DND-41 (cell line): Measurements from ENCODE around the gene GMNN.

ENCODE experiments used
- ATAC-seq: fragments of 200-7000 bp; cut with Tn5 transposase; 3 replicates; pipeline ENCODE4 v1.9.1; 2021; ENCODE audit warnings: low read depth; ENCODE audit not compliant: insufficient read depth
- DNase-seq: peaks from one replicate; pipeline ENCODE4 v3.0.0-alpha.2; 2020
- H2AFZ ChIP-seq: 2 replicates; pipeline ENCODE4 v1.6.0; 2012; ENCODE audit warnings: low read depth, low read length
- H3K27ac ChIP-seq: 2 replicates; pipeline ENCODE4 v1.5.1; 2012; ENCODE audit warnings: low read length, inconsistent platforms
- H3K27me3 ChIP-seq: fragments of 200-600 bp; sonication (generic); 2 replicates; pipeline ENCODE4 v1.6.0; 2012; ENCODE audit warnings: low read length, mild to moderate bottlenecking, inconsistent platforms; ENCODE audit not compliant: insufficient read depth, poor library complexity
- H3K36me3 ChIP-seq: 2 replicates; pipeline ENCODE4 v1.5.1; 2012; ENCODE audit warnings: low read length, inconsistent platforms; ENCODE audit not compliant: insufficient read depth
- H3K4me1 ChIP-seq: 2 replicates; pipeline ENCODE4 v1.5.1; 2012; ENCODE audit warnings: mild to moderate bottlenecking, low read length; ENCODE audit not compliant: insufficient read depth
- H3K4me2 ChIP-seq: 2 replicates; pipeline ENCODE4 v1.6.0; 2012; ENCODE audit warnings: mild to moderate bottlenecking, moderate library complexity, low read length, inconsistent platforms; ENCODE audit not compliant: insufficient read depth
- H3K4me3 ChIP-seq, 2 experiments: fragments of 200-600 bp in 1 of 2; shearing (Covaris generic) in 1 of 2; 2 replicates each; pipeline ENCODE4 v1.5.1; 2012 to 2016; ENCODE audit warnings: inconsistent platforms in 2 of 2, low read length in 2 of 2, mild to moderate bottlenecking in 2 of 2, low read depth in 1 of 2, moderate library complexity in 1 of 2
- H3K79me2 ChIP-seq: 2 replicates; pipeline ENCODE4 v1.6.0; 2012; ENCODE audit warnings: low read length, inconsistent platforms; ENCODE audit not compliant: insufficient read depth
- H3K9ac ChIP-seq: 2 replicates; pipeline ENCODE4 v1.6.0; 2012; ENCODE audit warnings: low read depth, mild to moderate bottlenecking, inconsistent platforms, low read length, moderate library complexity
- H3K9me3 ChIP-seq: 2 replicates; pipeline ENCODE4 v1.5.1; 2012; ENCODE audit warnings: low read length, moderate library complexity, mild to moderate bottlenecking, inconsistent platforms; ENCODE audit not compliant: insufficient read depth, severe bottlenecking
- H4K20me1 ChIP-seq: 2 replicates; pipeline ENCODE4 v1.6.0; 2012; ENCODE audit warnings: low read length; ENCODE audit not compliant: insufficient read depth
- CTCF ChIP-seq: IDR thresholded peaks from 2 replicates; pipeline ENCODE4 v1.5.1; 2012; ENCODE audit warnings: borderline replicate concordance, low read length, moderate library complexity, mild to moderate bottlenecking; ENCODE audit not compliant: poor library complexity, severe bottlenecking; ENCODE audit errors: extremely low read depth
- EZH2 ChIP-seq: IDR thresholded peaks from 3 replicates; pipeline ENCODE4 v1.6.1; 2012; ENCODE audit warnings: borderline replicate concordance, low read depth, mild to moderate bottlenecking, moderate library complexity, low read length, inconsistent platforms; ENCODE audit not compliant: severe bottlenecking

The GMNN gene

DNA sequence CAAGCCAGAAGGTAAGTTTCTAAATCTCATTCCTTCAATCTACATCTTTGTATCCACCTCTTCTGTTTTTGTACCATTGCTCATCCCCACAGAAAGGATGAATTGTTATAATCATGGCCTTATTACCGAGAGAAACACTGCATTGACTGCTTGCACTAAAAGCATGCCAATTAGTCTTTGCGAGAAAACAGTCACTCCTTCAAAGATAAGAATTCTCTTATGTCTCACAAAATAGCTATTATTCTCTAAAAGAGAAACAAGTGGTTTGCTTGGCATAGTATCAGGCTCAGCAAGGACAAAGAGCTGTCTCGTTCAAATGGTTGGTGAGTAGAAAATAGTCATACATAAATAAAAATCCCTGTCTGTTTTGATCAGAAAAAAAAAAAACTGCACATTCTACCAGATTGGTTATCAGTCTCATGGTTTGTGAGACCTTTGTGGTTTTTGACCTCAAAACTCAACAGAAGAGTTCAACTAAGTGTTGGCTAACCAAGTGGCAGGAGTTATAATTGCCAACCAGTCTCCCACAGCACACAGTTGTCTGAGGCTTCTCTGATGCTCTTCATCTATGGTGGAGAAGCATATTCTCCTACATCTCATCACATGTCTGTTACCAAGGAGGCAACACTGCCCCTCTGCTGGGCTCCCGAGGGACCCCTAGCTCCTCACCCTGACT is 59.1 kb downstream of the GMNN start:
- no peak overlapping the region for H3K4me2 ChIP-seq
- H3K9me3 ChIP-seq: no peaks in the 10 kb centered on the region
- ATAC-seq: no peak
- H3K36me3 ChIP-seq: peaks cover 17% of the 10 kb centered on the region
- no peaks in the 10 kb centered on the region for H4K20me1 ChIP-seq
- no peak overlapping the region for H3K9ac ChIP-seq
- H3K4me3 ChIP-seq: no peak overlapping the region
- no peak for DNase-seq
- H3K79me2 ChIP-seq: no peaks in the 10 kb centered on the region
- no peak overlapping the region for H2AFZ ChIP-seq
- TF ChIP-seq CTCF: no peak
- no peak for TF ChIP-seq EZH2
- H3K27ac ChIP-seq: no peak overlapping the region
- no peaks in the 10 kb centered on the region for H3K4me1 ChIP-seq
- H3K27me3 ChIP-seq: no peaks in the 10 kb centered on the region
